Erythroblast (primary cell): ENCODE measurements around the gene COL5A2.

Experiments used
- DNase-seq, 2 experiments: peaks; one replicate each; lab custom pipeline; 2025; lab: John Stamatoyannopoulos, UW
- GATA1 ChIP-seq: IDR thresholded peaks from 2 replicates; pipeline ENCODE4 v1.6.1; 2011; ENCODE audit warnings: low read depth, mild to moderate bottlenecking, control low read depth, low read length, moderate library complexity
- POLR2A ChIP-seq: IDR thresholded peaks from 2 replicates; pipeline ENCODE4 v1.6.1; 2011; ENCODE audit warnings: mild to moderate bottlenecking, low read length

Gene COL5A2

GRCh38 chr2:189124175-189124574 lies 55.4 kb downstream of the COL5A2 start:
- TF ChIP-seq GATA1 (no peak), POLR2A (no peak)
- DNase-seq = no peak

DNA sequence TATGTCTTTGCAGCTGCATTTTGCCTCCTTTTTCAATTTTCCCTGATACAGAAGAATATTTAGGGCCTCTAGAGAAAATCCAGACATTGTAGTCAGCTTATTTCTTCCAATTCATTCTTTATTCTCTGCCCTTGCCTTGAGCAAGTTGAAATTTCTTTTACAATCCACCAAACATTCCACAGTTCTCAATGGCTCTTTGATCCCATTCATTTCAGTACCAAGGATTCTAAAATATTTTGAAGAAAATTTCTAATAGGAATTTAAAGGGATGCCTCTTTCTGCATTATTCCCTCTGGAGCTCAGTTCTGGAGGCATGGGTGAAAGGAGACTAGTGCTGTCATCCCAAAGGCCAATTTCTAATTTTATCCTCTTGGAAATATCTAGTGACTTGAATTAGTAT lies 61.2 kb downstream of the COL5A2 start:
- no peak for DNase-seq

DNA sequence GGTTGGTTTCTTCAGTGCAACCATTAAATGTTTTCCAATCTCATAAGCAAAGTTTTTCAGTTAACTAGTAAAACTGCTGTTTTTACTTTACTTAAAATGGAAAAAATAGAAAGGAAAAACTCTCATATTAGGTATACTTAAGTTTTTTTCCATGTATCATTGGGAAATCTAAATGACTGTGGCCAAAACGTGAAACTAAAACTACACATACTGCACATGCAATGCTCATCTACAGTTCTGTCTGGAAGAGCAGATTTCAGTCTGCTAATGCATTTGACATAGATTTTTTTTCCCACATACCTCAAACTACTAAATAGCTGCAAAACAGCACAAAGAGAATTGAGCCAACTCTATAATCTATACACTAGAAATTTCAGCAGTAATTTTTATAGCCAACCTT lies 62.6 kb downstream of the COL5A2 start:
- no peak for TF ChIP-seq GATA1
- TF ChIP-seq POLR2A = no peak
- no peak for DNase-seq

More for the DNA sequence above, 61.2 kb downstream of the COL5A2 start:
- TF ChIP-seq POLR2A (no peak), GATA1 (no peak)

GRCh38 chr2:189116087-189116486 lies 63.5 kb downstream of the COL5A2 start:
- TF ChIP-seq GATA1 (no peak), POLR2A (no peak)
- no peak for DNase-seq

DNA sequence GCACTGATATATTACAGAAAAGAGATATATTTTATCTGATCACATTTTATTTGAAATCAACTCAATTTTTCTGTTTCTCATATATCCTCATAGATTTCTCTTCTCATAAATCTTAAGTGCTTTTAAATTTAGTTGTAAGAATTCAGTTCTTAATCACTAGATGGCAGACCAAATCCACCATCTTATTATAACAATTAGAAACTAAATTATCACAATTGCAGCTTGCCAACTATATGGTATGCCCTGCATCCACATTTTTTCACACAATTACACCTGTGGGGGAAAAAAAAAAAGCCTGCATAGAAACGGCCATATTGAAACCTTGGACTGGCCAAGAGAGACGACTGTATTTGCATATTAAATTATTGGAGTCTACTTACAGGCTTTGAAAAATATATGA lies 64.4 kb downstream of the COL5A2 start:
- no peak for DNase-seq
- no peak for TF ChIP-seq GATA1
- no peak for TF ChIP-seq POLR2A

DNA sequence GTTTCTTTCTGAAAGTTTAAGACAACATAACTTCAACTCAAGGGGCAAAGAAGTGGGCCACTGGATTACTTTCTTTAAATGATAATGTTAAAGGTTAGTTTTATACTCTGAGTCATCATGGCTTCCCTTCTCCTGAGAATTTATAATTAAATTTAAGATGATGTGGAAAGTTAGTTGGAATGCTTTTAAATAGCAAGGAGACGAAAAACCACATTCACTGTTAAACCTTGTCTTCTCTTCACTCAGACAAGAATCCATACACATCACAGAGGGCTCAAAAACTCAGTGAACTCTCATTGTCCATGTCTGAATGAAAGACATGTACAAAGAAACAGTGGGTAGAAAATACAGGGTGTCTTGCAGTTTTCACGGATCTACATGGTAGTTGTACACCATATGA lies 65.6 kb downstream of the COL5A2 start:
- TF ChIP-seq POLR2A = no peak
- no peak for TF ChIP-seq GATA1
- DNase-seq = no peak

- DNase-seq = no peak
- TF ChIP-seq GATA1 (no peak), POLR2A (no peak)
Measured at GRCh38 chr2:189111063-189111715, 68.4 kb downstream of the COL5A2 start.

- DNase-seq = no peak
- TF ChIP-seq POLR2A (no peak), GATA1 (no peak)
Measured at GRCh38 chr2:189109921-189110397, 69.6 kb downstream of the COL5A2 start.

GRCh38 chr2:189104934-189105333 lies 74.6 kb downstream of the COL5A2 start:
- TF ChIP-seq POLR2A (no peak), GATA1 (no peak)
- no peak for DNase-seq

DNA sequence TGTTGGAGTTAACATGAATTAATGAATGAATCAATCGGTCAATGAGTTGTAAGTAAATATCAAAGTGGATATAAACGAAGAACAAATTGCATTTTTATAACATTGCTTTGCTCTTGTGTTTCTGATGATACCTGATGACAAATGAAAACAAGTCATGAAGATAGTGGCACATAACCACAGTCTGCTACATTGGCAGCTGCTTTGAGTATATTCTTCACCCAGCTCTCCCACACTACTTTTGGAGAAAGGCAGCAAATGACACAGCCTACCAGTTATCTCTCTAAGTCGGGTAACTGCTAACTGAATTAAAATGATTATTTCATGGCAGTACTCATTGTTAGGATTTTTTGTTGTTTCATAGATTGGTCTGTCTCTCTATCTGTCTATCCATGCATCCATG lies 76.8 kb downstream of the COL5A2 start:
- DNase-seq = no peak
- TF ChIP-seq POLR2A = no peak
- no peak for TF ChIP-seq GATA1

- TF ChIP-seq GATA1 (no peak), POLR2A (no peak)
Measured at GRCh38 chr2:189097934-189098333, 81.6 kb downstream of the COL5A2 start.

DNA sequence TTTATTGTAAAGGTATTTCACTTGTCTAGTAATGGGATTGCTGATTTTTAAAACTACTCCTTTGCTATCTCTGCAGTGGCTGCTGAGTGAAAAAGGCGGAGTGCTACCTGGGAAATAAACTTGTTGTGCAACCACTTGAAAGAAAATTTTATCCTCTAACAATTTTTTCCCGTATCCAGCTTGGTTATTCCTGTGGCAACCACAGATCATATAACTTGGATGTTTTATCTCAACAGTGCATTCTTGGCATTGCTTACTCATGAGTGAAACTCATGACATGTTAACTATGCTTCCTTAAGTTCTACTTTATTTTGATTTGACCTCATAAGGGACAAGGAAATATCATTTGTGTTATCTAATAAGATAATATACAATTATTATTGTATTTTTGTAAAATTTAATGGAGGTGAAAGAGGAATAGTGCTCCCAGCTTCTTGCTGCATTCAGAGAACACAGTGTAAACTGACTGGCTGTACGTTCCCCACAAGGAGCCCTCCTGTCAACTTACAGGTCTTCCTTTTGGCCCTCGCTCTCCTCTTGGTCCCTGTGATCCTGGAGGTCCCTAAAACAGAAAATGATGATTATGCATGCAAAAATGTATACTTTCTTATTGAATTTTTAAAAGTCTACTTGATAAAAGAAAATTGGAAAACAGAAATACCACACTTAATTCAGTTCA lies 82.7 kb downstream of the COL5A2 start:
- DNase-seq = no peak
- TF ChIP-seq POLR2A (no peak), GATA1 (no peak)

More at GRCh38 chr2:189097934-189098333, 81.6 kb downstream of the COL5A2 start:
- no peak for DNase-seq

GRCh38 chr2:189095101-189095500 lies 84.5 kb downstream of the COL5A2 start:
- no peak for TF ChIP-seq POLR2A
- no peak for TF ChIP-seq GATA1
- no peak for DNase-seq

DNA sequence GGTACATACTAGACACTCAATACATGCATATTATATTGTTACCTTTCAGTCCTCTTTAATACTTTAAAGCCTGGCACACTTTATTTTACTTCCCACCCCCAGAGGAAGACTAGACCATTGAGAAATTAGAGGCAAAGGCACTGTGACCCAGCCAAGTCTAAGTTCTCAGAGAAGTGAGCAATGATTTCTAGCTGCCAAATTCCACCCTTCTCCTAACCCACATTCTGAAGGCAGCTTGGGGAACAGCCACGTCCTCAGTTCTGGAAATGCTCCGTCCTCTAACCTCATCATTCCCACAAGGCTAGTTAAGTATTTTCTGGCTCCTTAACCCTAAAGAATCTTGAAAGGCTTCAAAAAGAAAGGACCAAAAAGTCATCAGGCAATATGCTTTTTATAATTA lies 86.6 kb downstream of the COL5A2 start:
- no peak for DNase-seq
- no peak for TF ChIP-seq GATA1
- no peak for TF ChIP-seq POLR2A

GRCh38 chr2:189091253-189091652 lies 88.3 kb downstream of the COL5A2 start:
- no peak for DNase-seq
- TF ChIP-seq POLR2A (no peak), GATA1 (no peak)
